ENCODE measurements around the gene GFOD1. TPM values are rescaled to one million over a fixed set of nuclear protein-coding genes. Genes with fewer than 3 reads are reported as not detected.

GFOD1 gene
- total RNA-seq, 1 experiment from 2014 or later = 6.1 TPM

DNA sequence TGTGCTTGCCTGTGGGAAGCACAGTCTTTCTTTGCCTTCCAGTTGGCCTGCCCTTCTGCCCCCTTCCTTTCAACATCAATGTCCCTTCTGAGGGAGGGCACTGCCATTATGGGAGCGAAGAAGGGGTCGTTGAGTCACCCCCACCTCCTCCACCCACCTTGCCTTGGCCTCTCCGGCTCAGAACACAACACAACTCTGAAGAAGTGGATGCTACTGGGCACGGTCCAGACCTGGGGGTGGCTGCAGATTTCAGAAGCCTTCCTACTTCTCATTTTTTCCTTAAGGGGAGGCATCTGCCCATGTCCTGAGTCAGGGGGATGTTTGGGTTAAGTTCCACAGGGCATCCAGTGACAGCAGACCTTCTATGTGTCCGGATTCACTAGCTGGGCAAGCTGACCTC, 72.1 kb downstream of the GFOD1 start:
- no peaks in the 10 kb centered on the region for H3K23me2 ChIP-seq (ENCODE audit: insufficient read length, low read depth, low read length, poor library complexity, severe bottlenecking)
- no peak overlapping the region for H3K14ac ChIP-seq (ENCODE audit: insufficient read depth, low read length)
- Mint-ChIP-seq H3K27ac (peak overlapping the region in 1 of 3 experiments; percentile 34; a peak in 1 of 7 replicates), H3K4me1 (peaks cover 38 to 61% of the 10 kb centered on the region in 2 experiments), H3K9me3 (no peaks in the 10 kb centered on the region; a peak in 1 of 5 replicates), H3K27me3 (ENCODE audit: low read depth) (peaks cover 2% of the 10 kb centered on the region; the same call in 1 of the 2 replicates), H3K36me3 (ENCODE audit: insufficient read depth in 1 of 3, low read depth in 3 of 3) (peaks cover 0 to 5% (median 0%) of the 10 kb centered on the region in 3 experiments; a peak in 3 of 7 replicates), H3K4me3 (no peak overlapping the region)
- no peak overlapping the region for H4K5ac ChIP-seq (ENCODE audit: insufficient read length, low read depth, low read length)
- H4K91ac ChIP-seq (ENCODE audit: insufficient read length, low read depth, low read length) = no peak overlapping the region
- no peak overlapping the region for H2AK5ac ChIP-seq (ENCODE audit: insufficient read length, low read length)
- no peaks in the 10 kb centered on the region for H4K20me1 ChIP-seq (ENCODE audit: control insufficient read depth, insufficient read depth, insufficient read length)
- H3K27ac ChIP-seq (ENCODE audit: insufficient read length, low read depth, low read length) = no peak overlapping the region
- no peak overlapping the region for H3K56ac ChIP-seq (ENCODE audit: insufficient read length, low read depth, low read length)
- H3T11ph ChIP-seq (ENCODE audit: low read length) = no peak overlapping the region
- no peaks in the 10 kb centered on the region for H3K79me1 ChIP-seq (ENCODE audit: insufficient read depth, low read depth, low read length, poor library complexity, severe bottlenecking)
- H3K9ac ChIP-seq (ENCODE audit: extremely low read depth, insufficient read length, low read length) = no peak overlapping the region
- H2BK5ac ChIP-seq (ENCODE audit: insufficient read length, low read length) = no peak overlapping the region
- H3K4me2 ChIP-seq (ENCODE audit: insufficient read depth, insufficient read length, low read length) = no peak overlapping the region
- no peak overlapping the region for H2AFZ ChIP-seq (ENCODE audit: low read length)
- H3K79me2 ChIP-seq (ENCODE audit: insufficient read depth, low read length) = no peaks in the 10 kb centered on the region; the same call in 1 of the 2 replicates
- H3K18ac ChIP-seq (ENCODE audit: insufficient read length, low read depth, low read length) = no peak overlapping the region
- no peak overlapping the region for H2BK12ac ChIP-seq (ENCODE audit: insufficient read length, low read depth, low read length)
- no peak overlapping the region for H3K4ac ChIP-seq (ENCODE audit: low read depth, low read length)
- no peak for DNase-seq
- H3K23ac ChIP-seq (ENCODE audit: insufficient read length, low read depth, low read length) = no peak overlapping the region
- WGBS (ENCODE audit: extremely low coverage, insufficient read length, low lambda C conversion rate) = no CpG with 5 or more reads among the region's 5 CpGs
- H2BK15ac ChIP-seq (ENCODE audit: low read depth, low read length) = no peak overlapping the region
- H2BK120ac ChIP-seq (ENCODE audit: low read depth, low read length, poor library complexity, severe bottlenecking) = no peak overlapping the region
- H2BK20ac ChIP-seq (ENCODE audit: low read depth, low read length, poor library complexity, severe bottlenecking) = no peak overlapping the region
- H3K4me1 ChIP-seq (ENCODE audit: insufficient read depth, low read length) = peaks cover 11% of the 10 kb centered on the region; the same call in 1 of the 2 replicates
- no peaks in the 10 kb centered on the region for H3K9me3 ChIP-seq (ENCODE audit: control insufficient read depth, low read depth, low read length)
- TF ChIP-seq, protein P1, sequence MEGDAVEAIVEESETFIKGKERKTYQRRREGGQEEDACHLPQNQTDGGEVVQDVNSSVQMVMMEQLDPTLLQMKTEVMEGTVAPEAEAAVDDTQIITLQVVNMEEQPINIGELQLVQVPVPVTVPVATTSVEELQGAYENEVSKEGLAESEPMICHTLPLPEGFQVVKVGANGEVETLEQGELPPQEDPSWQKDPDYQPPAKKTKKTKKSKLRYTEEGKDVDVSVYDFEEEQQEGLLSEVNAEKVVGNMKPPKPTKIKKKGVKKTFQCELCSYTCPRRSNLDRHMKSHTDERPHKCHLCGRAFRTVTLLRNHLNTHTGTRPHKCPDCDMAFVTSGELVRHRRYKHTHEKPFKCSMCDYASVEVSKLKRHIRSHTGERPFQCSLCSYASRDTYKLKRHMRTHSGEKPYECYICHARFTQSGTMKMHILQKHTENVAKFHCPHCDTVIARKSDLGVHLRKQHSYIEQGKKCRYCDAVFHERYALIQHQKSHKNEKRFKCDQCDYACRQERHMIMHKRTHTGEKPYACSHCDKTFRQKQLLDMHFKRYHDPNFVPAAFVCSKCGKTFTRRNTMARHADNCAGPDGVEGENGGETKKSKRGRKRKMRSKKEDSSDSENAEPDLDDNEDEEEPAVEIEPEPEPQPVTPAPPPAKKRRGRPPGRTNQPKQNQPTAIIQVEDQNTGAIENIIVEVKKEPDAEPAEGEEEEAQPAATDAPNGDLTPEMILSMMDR (conservative IDR thresholded peaks at IDR 0.05) = no peak
- no peaks in the 10 kb centered on the region for H3K27me3 ChIP-seq (ENCODE audit: insufficient read depth, low read length)
- no peak overlapping the region for H4K8ac ChIP-seq (replicated peaks; ENCODE audit: insufficient read length, low read depth, low read length)
